Vagina (tissue), 2 donors: ENCODE results near the gene PRIMPOL. TPM values are rescaled to one million over a fixed set of nuclear protein-coding genes. Genes with fewer than 3 reads are reported as not detected.

Experiments
- DNase-seq, 2 donors: peaks; one replicate each; pipeline ENCODE4 v3.0.0-alpha.2; 2017; ENCODE audit errors: extremely low spot score in 2 of 2
- H3K27ac ChIP-seq: fragments of 200-600 bp; sonication (generic); one replicate; pipeline ENCODE4 v1.5.1; 2019
- H3K27me3 ChIP-seq: fragments of 200-600 bp; sonication (generic); one replicate; pipeline ENCODE4 v1.5.1; 2019
- H3K36me3 ChIP-seq, 2 donors: fragments of 200-600 bp; sonication (generic); one replicate each; pipeline ENCODE4 v1.5.1; 2017 to 2019
- H3K4me1 ChIP-seq: fragments of 200-600 bp; sonication (generic); one replicate; pipeline ENCODE4 v1.5.1; 2019
- H3K4me3 ChIP-seq, 2 donors: fragments of 200-600 bp; sonication (generic); 1 replicate in 1 of 2; 2 replicates in 1 of 2; pipeline ENCODE4 v1.5.1; 2016 to 2019
- H3K9me3 ChIP-seq: fragments of 200-600 bp; sonication (generic); one replicate; pipeline ENCODE4 v1.5.1; 2019
- CTCF ChIP-seq, 3 experiments: fragments of 450-650 bp in 2 of 3; fragments of 200-600 bp in 1 of 3; sonication (generic) in 1 of 3; IDR thresholded peaks; one replicate each; pipeline ENCODE4 v1.5.1; 2017 to 2019; ENCODE audit warnings: antibody characterized with exemption in 3 of 3, mild to moderate bottlenecking in 2 of 3, moderate library complexity in 2 of 3
- POLR2A ChIP-seq, 2 donors: fragments of 450-650 bp; IDR thresholded peaks; one replicate each; pipeline ENCODE4 v1.6.1; 2017; ENCODE audit warnings: antibody characterized with exemption in 2 of 2, mild to moderate bottlenecking in 2 of 2, moderate library complexity in 2 of 2
- POLR2AphosphoS5 ChIP-seq, 2 donors: sonication (generic); formaldehyde crosslinking; IDR thresholded peaks; one replicate each; pipeline ENCODE4 v1.9.0; 2017; ENCODE audit warnings: antibody characterized with exemption in 2 of 2, mild to moderate bottlenecking in 2 of 2, low read depth in 1 of 2; ENCODE audit not compliant: insufficient read depth in 1 of 2
- intact Hi-C: fragments of 100-400 bp; cut with DNase I; formaldehyde crosslinking; loops from one replicate; pipeline ENCODE4 v1.15.1; 2023
- total RNA-seq: library from RNA; depleted of rRNA; stranded (reverse); fragments of >200 nt; gene quantifications from one replicate; pipeline ENCODE4 v1.2.3, GENCODE V29; 2016

PRIMPOL gene
- total RNA-seq, 1 donor from 2014 or later = 14.0 TPM

- no peak for DNase-seq
- TF ChIP-seq POLR2A (IDR thresholded peaks at IDR 0.05) = no peak
- intact Hi-C loops = no loop called here
- Histone ChIP-seq H3K36me3 (peaks cover 0 to 5% of the 10 kb centered on the region in 2 donors), H3K4me1 (no peaks in the 10 kb centered on the region), H3K27ac (no peak overlapping the region), H3K27me3 (no peaks in the 10 kb centered on the region), H3K9me3 (no peaks in the 10 kb centered on the region), H3K4me3 (no peak overlapping the region)
Observed at GRCh38 chr4:184713887-184714286, 64.3 kb downstream of the PRIMPOL start.

DNA sequence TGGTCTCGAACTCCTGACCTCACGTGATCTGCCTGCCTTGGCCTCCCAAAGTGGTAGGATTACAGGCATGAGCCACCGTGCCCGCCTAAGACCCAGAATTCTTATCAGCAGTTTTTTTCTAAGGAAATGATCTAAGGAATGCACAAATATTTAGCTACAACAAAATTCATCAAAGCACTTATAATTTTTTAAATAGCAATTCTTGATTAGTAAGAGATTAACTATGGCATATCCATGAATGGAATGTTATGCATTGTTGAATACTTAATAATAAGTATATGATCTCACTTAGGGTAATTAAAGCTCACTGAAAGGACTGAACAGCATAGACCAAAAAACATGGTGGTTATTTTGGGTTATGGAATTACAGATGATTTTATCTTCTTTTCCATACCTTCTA, 66.0 kb downstream of the PRIMPOL start:
- no peak overlapping the region for H3K4me3 ChIP-seq
- no peaks in the 10 kb centered on the region for H3K27me3 ChIP-seq
- DNase-seq = no peak
- H3K36me3 ChIP-seq = peaks cover 0 to 5% of the 10 kb centered on the region in 2 donors
- TF ChIP-seq CTCF (IDR thresholded peaks at IDR 0.05) = no peak
- no peak for TF ChIP-seq POLR2A (IDR thresholded peaks at IDR 0.05)
- TF ChIP-seq POLR2AphosphoS5 (IDR thresholded peaks at IDR 0.05; ENCODE audit: insufficient read depth in 1 of 2, low read depth in 1 of 2) = no peak
- intact Hi-C loops = no loop called here
- no peak overlapping the region for H3K27ac ChIP-seq
- H3K9me3 ChIP-seq = no peaks in the 10 kb centered on the region
- no peaks in the 10 kb centered on the region for H3K4me1 ChIP-seq

DNA sequence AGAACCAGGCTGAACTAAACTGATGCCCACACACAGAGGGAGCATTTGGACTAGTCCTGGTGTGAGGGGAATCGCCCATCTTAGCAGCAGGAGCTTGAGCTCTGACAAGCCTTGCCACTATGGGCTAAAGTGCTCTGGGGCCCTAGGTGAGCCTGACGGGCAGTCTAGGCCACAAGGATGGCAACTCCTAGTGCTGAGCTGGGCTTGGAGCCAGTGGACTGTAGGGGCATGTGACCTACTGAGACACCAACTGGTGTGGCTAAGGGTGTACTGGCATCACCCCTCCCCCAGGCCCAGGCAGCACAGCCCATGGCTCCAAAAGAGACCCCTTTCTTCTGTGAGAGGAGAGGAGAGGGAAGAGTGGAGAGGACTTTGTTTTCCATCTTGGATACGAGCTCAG, 69.9 kb downstream of the PRIMPOL start:
- H3K27me3 ChIP-seq = no peaks in the 10 kb centered on the region
- H3K9me3 ChIP-seq = no peaks in the 10 kb centered on the region
- no peak overlapping the region for H3K4me3 ChIP-seq
- intact Hi-C loops = no loop called here
- no peaks in the 10 kb centered on the region for H3K4me1 ChIP-seq
- no peak overlapping the region for H3K27ac ChIP-seq
- TF ChIP-seq CTCF (IDR thresholded peaks at IDR 0.05) (no peak), POLR2A (IDR thresholded peaks at IDR 0.05) (no peak), POLR2AphosphoS5 (IDR thresholded peaks at IDR 0.05; ENCODE audit: insufficient read depth in 1 of 2, low read depth in 1 of 2) (no peak)
- no peak for DNase-seq
- peaks cover 0 to 5% of the 10 kb centered on the region in 2 donors for H3K36me3 ChIP-seq

DNA sequence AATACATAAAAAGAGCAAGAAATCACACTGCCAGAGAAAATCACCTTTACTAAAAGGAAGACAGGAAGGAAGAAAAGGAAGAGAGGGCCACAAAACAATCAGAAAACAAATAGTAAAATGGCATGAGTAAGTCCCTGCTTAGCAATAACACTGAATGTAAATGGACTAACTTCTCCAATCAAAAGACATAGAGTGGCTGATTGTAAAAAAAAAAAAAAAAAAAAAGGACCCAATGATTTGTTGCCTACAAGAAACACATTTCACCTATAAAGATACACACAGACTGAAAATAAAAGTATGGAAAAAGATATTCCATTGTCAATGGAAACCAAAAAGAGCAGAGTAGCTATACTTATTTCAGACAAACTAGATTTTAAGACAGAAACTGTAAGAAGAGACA, 71.7 kb downstream of the PRIMPOL start:
- Histone ChIP-seq H3K4me1 (no peaks in the 10 kb centered on the region), H3K27ac (no peak overlapping the region), H3K9me3 (no peaks in the 10 kb centered on the region), H3K36me3 (no peaks in the 10 kb centered on the region), H3K27me3 (no peaks in the 10 kb centered on the region), H3K4me3 (no peak overlapping the region)
- no peak for TF ChIP-seq CTCF (IDR thresholded peaks at IDR 0.05)
- no peak for TF ChIP-seq POLR2AphosphoS5 (IDR thresholded peaks at IDR 0.05; ENCODE audit: insufficient read depth in 1 of 2, low read depth in 1 of 2)
- TF ChIP-seq POLR2A (IDR thresholded peaks at IDR 0.05) = no peak
- DNase-seq = no peak
- intact Hi-C loops = no loop called here

DNA sequence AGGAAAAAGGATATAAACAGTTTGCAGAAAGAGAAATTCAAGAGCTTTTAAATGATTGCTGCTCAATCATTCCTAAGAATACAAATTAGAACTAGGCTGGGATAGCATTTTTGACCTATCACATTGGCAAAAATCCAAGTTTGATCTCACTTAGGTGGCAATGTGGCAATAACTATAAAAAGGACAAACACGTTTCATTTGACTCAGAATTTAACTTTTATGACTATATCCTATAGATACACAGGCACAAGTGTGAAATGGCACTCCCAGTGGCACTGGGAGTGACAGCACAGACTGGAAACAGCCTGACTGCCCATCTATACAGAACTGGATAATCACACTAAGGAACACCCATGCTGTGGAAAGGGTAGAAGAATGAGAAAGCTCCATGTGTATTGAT, 73.3 kb downstream of the PRIMPOL start:
- intact Hi-C loops = no loop called here
- no peak overlapping the region for H3K4me3 ChIP-seq
- no peaks in the 10 kb centered on the region for H3K27me3 ChIP-seq
- TF ChIP-seq CTCF (IDR thresholded peaks at IDR 0.05) (no peak), POLR2AphosphoS5 (IDR thresholded peaks at IDR 0.05; ENCODE audit: insufficient read depth in 1 of 2, low read depth in 1 of 2) (no peak), POLR2A (IDR thresholded peaks at IDR 0.05) (no peak)
- no peak for DNase-seq
- no peaks in the 10 kb centered on the region for H3K36me3 ChIP-seq
- H3K27ac ChIP-seq = no peak overlapping the region
- no peaks in the 10 kb centered on the region for H3K4me1 ChIP-seq
- H3K9me3 ChIP-seq = no peaks in the 10 kb centered on the region

GRCh38 chr4:184727430-184727829, 77.9 kb downstream of the PRIMPOL start:
- peaks cover under 1% of the 10 kb centered on the region for H3K4me1 ChIP-seq
- TF ChIP-seq POLR2A (IDR thresholded peaks at IDR 0.05) (no peak), POLR2AphosphoS5 (IDR thresholded peaks at IDR 0.05; ENCODE audit: insufficient read depth in 1 of 2, low read depth in 1 of 2) (no peak), CTCF (IDR thresholded peaks at IDR 0.05) (no peak)
- intact Hi-C loops = no loop called here
- H3K4me3 ChIP-seq = no peak overlapping the region
- no peaks in the 10 kb centered on the region for H3K36me3 ChIP-seq
- no peaks in the 10 kb centered on the region for H3K27me3 ChIP-seq
- DNase-seq = no peak
- no peak overlapping the region for H3K27ac ChIP-seq
- no peaks in the 10 kb centered on the region for H3K9me3 ChIP-seq
